HFF-Myc (cell line): Measurements from ENCODE around the gene PCNP.
"Not testable (repeated sequence)": the region's sequence is repeated elsewhere in the genome, so short reads cannot be mapped to it uniquely, and the experiment has no call there.

Experiments
- DNase-seq: peaks from one replicate; pipeline ENCODE4 v3.0.0-alpha.2; 2011; ENCODE audit warnings: low read depth; ENCODE audit errors: extremely low read depth
- H3K4me3 ChIP-seq: replicated peaks from 2 replicates; pipeline ENCODE4 v1.5.1; 2011; ENCODE audit warnings: low read depth, mild to moderate bottlenecking, control low read depth, low read length
- TF ChIP-seq, protein P1 (sequence below): IDR thresholded peaks from 2 replicates; pipeline ENCODE4 v1.5.1; 2012; ENCODE audit warnings: mild to moderate bottlenecking, low read depth, low read length, control low read depth; ENCODE audit errors: missing control alignments

Gene PCNP

GRCh38 chr3:101548527-101549105 is 25.4 kb upstream of the PCNP start:
- no peak overlapping the region for H3K4me3 ChIP-seq
- TF ChIP-seq, protein P1, sequence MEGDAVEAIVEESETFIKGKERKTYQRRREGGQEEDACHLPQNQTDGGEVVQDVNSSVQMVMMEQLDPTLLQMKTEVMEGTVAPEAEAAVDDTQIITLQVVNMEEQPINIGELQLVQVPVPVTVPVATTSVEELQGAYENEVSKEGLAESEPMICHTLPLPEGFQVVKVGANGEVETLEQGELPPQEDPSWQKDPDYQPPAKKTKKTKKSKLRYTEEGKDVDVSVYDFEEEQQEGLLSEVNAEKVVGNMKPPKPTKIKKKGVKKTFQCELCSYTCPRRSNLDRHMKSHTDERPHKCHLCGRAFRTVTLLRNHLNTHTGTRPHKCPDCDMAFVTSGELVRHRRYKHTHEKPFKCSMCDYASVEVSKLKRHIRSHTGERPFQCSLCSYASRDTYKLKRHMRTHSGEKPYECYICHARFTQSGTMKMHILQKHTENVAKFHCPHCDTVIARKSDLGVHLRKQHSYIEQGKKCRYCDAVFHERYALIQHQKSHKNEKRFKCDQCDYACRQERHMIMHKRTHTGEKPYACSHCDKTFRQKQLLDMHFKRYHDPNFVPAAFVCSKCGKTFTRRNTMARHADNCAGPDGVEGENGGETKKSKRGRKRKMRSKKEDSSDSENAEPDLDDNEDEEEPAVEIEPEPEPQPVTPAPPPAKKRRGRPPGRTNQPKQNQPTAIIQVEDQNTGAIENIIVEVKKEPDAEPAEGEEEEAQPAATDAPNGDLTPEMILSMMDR: no peak
- no peak for DNase-seq

DNA sequence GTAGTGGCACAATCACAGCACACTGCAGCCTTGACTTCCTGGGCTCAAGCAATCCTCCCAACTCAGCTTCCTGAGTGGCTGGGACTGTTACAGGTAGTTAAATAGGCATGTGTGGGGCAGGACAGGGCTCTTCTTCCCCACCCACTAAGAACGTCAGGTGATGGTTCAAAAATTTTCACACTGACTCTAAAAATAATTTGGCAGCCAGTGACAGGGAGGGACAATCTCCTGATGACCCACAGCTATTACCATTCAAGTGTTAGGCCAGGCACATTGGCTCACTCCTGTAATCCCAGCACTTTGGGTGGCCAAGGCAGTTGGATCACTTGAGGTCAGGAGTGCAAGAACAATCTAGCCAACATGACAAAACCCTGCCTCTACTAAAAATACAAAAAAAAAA is 24.5 kb upstream of the PCNP start:
- H3K4me3 ChIP-seq: no peak overlapping the region
- no peak for DNase-seq
- TF ChIP-seq, protein P1: no peak

DNA sequence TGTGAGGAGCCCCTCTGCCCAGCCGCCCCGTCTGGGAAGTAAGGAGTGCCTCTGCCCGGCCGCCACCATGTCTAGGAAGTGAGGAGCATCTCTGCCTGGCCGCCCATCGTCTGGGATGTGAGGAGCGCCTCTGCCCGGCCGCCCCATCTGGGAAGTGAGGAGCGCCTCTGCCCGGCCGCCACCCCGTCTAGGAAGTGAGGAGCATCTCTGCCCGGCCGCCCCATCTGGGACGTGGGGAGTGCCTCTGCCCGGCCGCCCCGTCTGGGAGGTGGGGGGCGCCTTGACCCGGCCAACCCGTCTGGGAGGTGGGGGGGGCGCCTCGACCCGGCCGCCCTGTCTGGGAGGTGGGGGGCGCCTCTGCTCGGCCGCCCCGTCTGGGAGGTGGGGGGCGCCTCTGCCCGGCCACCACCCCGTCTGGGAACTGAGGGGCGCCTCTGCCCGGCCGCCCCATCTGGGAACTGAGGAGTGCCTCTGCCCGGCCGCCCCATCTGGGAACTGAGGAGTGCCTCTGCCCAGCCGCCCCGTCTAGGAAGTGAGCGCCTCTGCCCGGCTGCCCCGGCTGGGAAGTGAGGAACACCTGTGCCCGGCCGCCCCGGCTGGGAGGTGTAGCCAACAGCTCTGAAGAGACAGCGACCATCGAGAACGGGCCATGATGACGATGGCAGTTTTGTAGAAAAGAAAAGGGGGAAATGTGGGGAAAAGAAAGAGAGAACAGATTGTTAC is 22.5 kb upstream of the PCNP start:
- DNase-seq, H3K4me3 ChIP-seq: not testable (repeated sequence)

GRCh38 chr3:101553381-101553780 is 20.6 kb upstream of the PCNP start:
- DNase-seq, H3K4me3 ChIP-seq: not testable (repeated sequence)

GRCh38 chr3:101556064-101556463 is 17.9 kb upstream of the PCNP start:
- no peak for DNase-seq
- TF ChIP-seq, protein P1: no peak
- no peak overlapping the region for H3K4me3 ChIP-seq

DNA sequence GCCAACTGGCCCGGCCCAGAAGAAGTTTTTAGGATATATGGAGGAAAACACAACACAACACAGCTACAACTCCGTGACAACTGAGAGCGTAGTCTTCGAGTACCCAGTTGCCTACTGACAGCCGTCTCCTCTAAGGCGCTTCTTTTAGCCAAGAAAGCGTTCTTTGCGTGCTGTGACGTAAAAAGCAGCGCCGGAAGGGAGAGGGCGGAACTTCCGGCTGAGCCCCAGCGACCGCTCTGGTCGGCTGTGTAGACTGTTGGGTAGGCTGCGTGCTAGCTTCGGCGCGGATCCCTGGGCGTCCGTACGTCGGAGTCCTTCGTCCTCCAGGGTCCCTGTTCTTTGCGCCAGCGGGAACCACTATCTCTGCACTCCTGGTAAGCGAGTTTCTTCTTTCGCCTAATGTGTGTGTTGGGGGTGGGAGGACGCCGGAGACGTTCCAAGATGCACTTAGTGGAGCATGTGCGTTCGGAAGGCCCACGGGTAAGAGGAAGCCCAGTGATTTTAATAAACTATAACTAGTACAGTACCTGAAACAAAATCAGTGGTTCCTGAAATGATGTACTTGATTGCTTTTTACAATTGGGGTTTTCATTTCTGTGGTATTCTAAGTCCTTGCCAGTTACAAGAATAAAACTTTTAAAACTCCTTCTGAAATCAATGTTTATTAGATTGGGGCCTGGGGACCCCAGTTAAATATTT is 12.2 kb upstream of the PCNP start, which contains the start of gene TRMT10C:
TRMT10C (plus strand) TSS at position 239 of the 699 bp plus-strand sequence. CDS start 2,914 bp downstream, outside the sequence.
- peak within 1 kb of the TSS; percentile 99 for H3K4me3 ChIP-seq
- TF ChIP-seq, protein P1: no peak
- peak; percentile 81 for DNase-seq

- TF ChIP-seq, protein P1: no peak
- H3K4me3 ChIP-seq: no peak overlapping the region
- DNase-seq: peak; percentile 14
These were observed 6.3 kb upstream of the PCNP start for GRCh38 chr3:101567528-101568317.
